ENCODE results near the gene PROP1.
"Not testable (repeated sequence)": the region's sequence is repeated elsewhere in the genome, so short reads cannot be mapped to it uniquely, and the experiment has no call there.

PROP1 gene

GRCh38 chr5:177995691-177996595 is at the start of gene PROP1:
PROP1 (minus strand) TSS chr5:177996242; CDS start chr5:177995933, 309 bp downstream.
- no peak for DNase-seq (ENCODE audit: low read depth in 2 of 2)

GRCh38 chr5:178019379-178020030 is 23.5 kb upstream of the PROP1 start:
- not testable (repeated sequence) for DNase-seq (ENCODE audit: low read depth in 2 of 2)

- not testable (repeated sequence) for DNase-seq (ENCODE audit: low read depth in 2 of 2)
Observed at GRCh38 chr5:178012758-178013157, 16.7 kb upstream of the PROP1 start.

GRCh38 chr5:178011816-178012554 is 15.9 kb upstream of the PROP1 start:
- not testable (repeated sequence) for DNase-seq (ENCODE audit: low read depth in 2 of 2)

- DNase-seq (ENCODE audit: low read depth in 2 of 2): not testable (repeated sequence)
Observed at GRCh38 chr5:178007272-178007671, 11.2 kb upstream of the PROP1 start.

- peak; percentile 43 to 58 for DNase-seq (ENCODE audit: low read depth in 2 of 2)
Observed at GRCh38 chr5:178006536-178007231, 10.6 kb upstream of the PROP1 start.

- DNase-seq (ENCODE audit: low read depth in 2 of 2): not testable (repeated sequence)
Observed at GRCh38 chr5:178006181-178006535, 10.1 kb upstream of the PROP1 start.

- DNase-seq (ENCODE audit: low read depth in 2 of 2): no peak
Observed at GRCh38 chr5:177997846-177998245, 1.8 kb upstream of the PROP1 start.

- DNase-seq (ENCODE audit: low read depth in 2 of 2): no peak
Observed at GRCh38 chr5:177997319-177997670, 1.3 kb upstream of the PROP1 start.

GRCh38 chr5:177996660-177997318 is 747 bp upstream of the PROP1 start:
- no peak for DNase-seq (ENCODE audit: low read depth in 2 of 2)

- DNase-seq (ENCODE audit: low read depth in 2 of 2): no peak
Observed at GRCh38 chr5:177994561-177995190, 1.4 kb downstream of the PROP1 start.

GRCh38 chr5:177994063-177994462 is 2.0 kb downstream of the PROP1 start:
- no peak for DNase-seq (ENCODE audit: low read depth in 2 of 2)

- DNase-seq (ENCODE audit: low read depth in 2 of 2): no peak
Observed at GRCh38 chr5:177992466-177992865, 3.6 kb downstream of the PROP1 start.

GRCh38 chr5:177988989-177989625 is 6.9 kb downstream of the PROP1 start:
- DNase-seq (ENCODE audit: low read depth in 2 of 2): no peak

GRCh38 chr5:177987326-177987725 is 8.7 kb downstream of the PROP1 start:
- DNase-seq (ENCODE audit: low read depth in 2 of 2): no peak

GRCh38 chr5:177985430-177986040 is 10.5 kb downstream of the PROP1 start:
- DNase-seq (ENCODE audit: low read depth in 2 of 2): no peak

- no peak for DNase-seq (ENCODE audit: low read depth in 2 of 2)
Observed at GRCh38 chr5:177984584-177985206, 11.3 kb downstream of the PROP1 start.

- DNase-seq (ENCODE audit: low read depth in 2 of 2): no peak
Observed at GRCh38 chr5:177983763-177984583, 12.1 kb downstream of the PROP1 start.

Measured in stimulated activated CD8-positive, alpha-beta memory T cell treated with anti-CD3 and anti-CD28 coated beads, Interleukin-2, amount 100 ng/mL, for 48 hours (primary cell).